Endothelial cell (in vitro differentiated cells): ENCODE data around the gene PCSK6. TPM values are rescaled to one million over a fixed set of nuclear protein-coding genes. Genes with fewer than 3 reads are reported as not detected.

Experiments
- DNase-seq: peaks from one replicate; pipeline ENCODE4 v3.0.0; 2021; ENCODE audit warnings: low spot score
- H3K27ac Mint-ChIP-seq: one replicate; pipeline ENCODE4 v1.8.0; 2021; ENCODE audit warnings: mixed read lengths, inconsistent platforms; ENCODE audit not compliant: unreplicated experiment
- H3K27me3 Mint-ChIP-seq: one replicate; pipeline ENCODE4 v1.8.0; 2021; ENCODE audit warnings: mild to moderate bottlenecking, moderate library complexity, mixed read lengths, inconsistent platforms; ENCODE audit not compliant: unreplicated experiment
- H3K36me3 Mint-ChIP-seq: one replicate; pipeline ENCODE4 v1.8.0; 2021; ENCODE audit warnings: mild to moderate bottlenecking, low read depth, mixed read lengths, inconsistent platforms; ENCODE audit not compliant: unreplicated experiment
- H3K4me1 Mint-ChIP-seq: one replicate; pipeline ENCODE4 v1.8.0; 2021; ENCODE audit warnings: mild to moderate bottlenecking, mixed read lengths, inconsistent platforms; ENCODE audit not compliant: unreplicated experiment
- H3K4me3 Mint-ChIP-seq: one replicate; pipeline ENCODE4 v1.8.0; 2021; ENCODE audit warnings: mild to moderate bottlenecking, mixed read lengths, inconsistent platforms; ENCODE audit not compliant: unreplicated experiment
- H3K9me3 Mint-ChIP-seq: one replicate; pipeline ENCODE4 v1.8.0; 2021; ENCODE audit warnings: mixed read lengths, inconsistent platforms; ENCODE audit not compliant: unreplicated experiment
- CTCF ChIP-seq: fragments of 200-600 bp; sonication (generic); IDR thresholded peaks from one replicate; pipeline ENCODE4 v1.5.0; 2021; ENCODE audit warnings: antibody characterized with exemption; ENCODE audit not compliant: unreplicated experiment
- total RNA-seq: library from RNA; stranded (reverse); fragmentation: NEBNext Ultra II Directional; extraction: Animal tissue kit (Norgen Biotek cat#: 25700); gene quantifications from one replicate; pipeline ENCODE4 v1.2.1, GENCODE V29; 2021; ENCODE audit not compliant: unreplicated experiment

The PCSK6 gene
- total RNA-seq, 1 donor from 2014 or later: 0.13 TPM

- H3K4me3 Mint-ChIP-seq: no peak overlapping the region
- no peak for TF ChIP-seq CTCF
- no peaks in the 10 kb centered on the region for H3K4me1 Mint-ChIP-seq
- peaks cover 29% of the 10 kb centered on the region for H3K27me3 Mint-ChIP-seq
- no peak for DNase-seq
- H3K27ac Mint-ChIP-seq: no peak overlapping the region
- no peaks in the 10 kb centered on the region for H3K9me3 Mint-ChIP-seq
- H3K36me3 Mint-ChIP-seq: no peaks in the 10 kb centered on the region
These were observed 3.5 kb upstream of the PCSK6 start for GRCh38 chr15:101492766-101493692.

GRCh38 chr15:101491734-101492640, 2.5 kb upstream of the PCSK6 start:
- H3K4me1 Mint-ChIP-seq: no peaks in the 10 kb centered on the region
- no peak for DNase-seq
- H3K27ac Mint-ChIP-seq: no peak overlapping the region
- no peaks in the 10 kb centered on the region for H3K9me3 Mint-ChIP-seq
- no peak for TF ChIP-seq CTCF
- H3K27me3 Mint-ChIP-seq: peaks cover 28% of the 10 kb centered on the region
- no peak overlapping the region for H3K4me3 Mint-ChIP-seq
- no peaks in the 10 kb centered on the region for H3K36me3 Mint-ChIP-seq

- no peak for TF ChIP-seq CTCF
- H3K9me3 Mint-ChIP-seq: no peaks in the 10 kb centered on the region
- peaks cover 24% of the 10 kb centered on the region for H3K27me3 Mint-ChIP-seq
- H3K4me1 Mint-ChIP-seq: no peaks in the 10 kb centered on the region
- H3K36me3 Mint-ChIP-seq: no peaks in the 10 kb centered on the region
- no peak overlapping the region for H3K27ac Mint-ChIP-seq
- H3K4me3 Mint-ChIP-seq: peak overlapping the region; percentile 31
- no peak for DNase-seq
These were observed 1.6 kb upstream of the PCSK6 start for GRCh38 chr15:101490922-101491733.

DNA sequence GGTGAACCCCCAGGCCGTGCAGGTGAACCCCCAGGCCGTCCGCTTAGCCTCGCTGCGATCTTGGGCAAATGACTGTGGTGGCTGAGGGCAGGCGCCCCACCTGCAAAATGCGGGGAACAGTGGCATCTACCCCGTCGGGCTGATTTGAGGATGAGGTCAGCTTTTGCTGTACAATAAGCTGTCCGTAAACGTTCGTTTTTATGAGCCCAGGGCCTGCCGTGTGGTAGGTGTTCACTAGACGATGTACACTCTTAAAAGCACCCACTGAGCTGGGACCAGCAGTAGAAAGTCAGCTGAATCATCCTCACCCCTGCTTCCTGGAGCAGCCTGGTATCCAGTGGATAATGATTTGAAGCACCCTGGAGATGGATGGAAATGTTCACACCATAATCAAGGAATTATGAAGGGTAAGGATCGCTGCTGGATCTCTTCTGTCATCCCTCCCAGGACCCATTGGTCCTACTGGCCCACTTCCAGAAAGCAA, 943 bp upstream of the PCSK6 start:
- no peaks in the 10 kb centered on the region for H3K36me3 Mint-ChIP-seq
- H3K27me3 Mint-ChIP-seq: peaks cover 24% of the 10 kb centered on the region
- TF ChIP-seq CTCF: no peak
- H3K4me1 Mint-ChIP-seq: no peaks in the 10 kb centered on the region
- H3K9me3 Mint-ChIP-seq: no peaks in the 10 kb centered on the region
- no peak for DNase-seq
- no peak overlapping the region for H3K27ac Mint-ChIP-seq
- peak overlapping the region; percentile 83 for H3K4me3 Mint-ChIP-seq
